Colonic mucosa (tissue), 4 donors: ENCODE data around the gene SPIN1. TPM values are rescaled to one million over a fixed set of nuclear protein-coding genes. Genes with fewer than 3 reads are reported as not detected.
"Not testable (repeated sequence)": the region's sequence is repeated elsewhere in the genome, so short reads cannot be mapped to it uniquely, and the experiment has no call there.

Experiments
- DNase-seq: peaks from one replicate; pipeline ENCODE4 v3.0.0-alpha.2; 2020
- H3K27ac ChIP-seq: fragments of 200-600 bp; one replicate; pipeline ENCODE4 v1.8.0; 2021
- H3K27me3 ChIP-seq: fragments of 200-600 bp; one replicate; pipeline ENCODE4 v1.8.0; 2021
- H3K36me3 ChIP-seq: fragments of 200-600 bp; one replicate; pipeline ENCODE4 v1.8.0; 2021
- H3K4me1 ChIP-seq: fragments of 200-600 bp; one replicate; pipeline ENCODE4 v1.8.0; 2021; ENCODE audit warnings: mild to moderate bottlenecking
- H3K4me3 ChIP-seq: fragments of 200-600 bp; one replicate; pipeline ENCODE4 v1.8.0; 2021
- H3K9ac ChIP-seq, 2 donors: one replicate each; pipeline ENCODE4 v1.7.0; 2013; ENCODE audit warnings: control low read depth in 2 of 2, low read depth in 2 of 2, low read length in 2 of 2
- H3K9me3 ChIP-seq: fragments of 200-600 bp; one replicate; pipeline ENCODE4 v1.8.0; 2021
- intact Hi-C: fragments of 100-400 bp; cut with DNase I; formaldehyde crosslinking; loops from one replicate; pipeline ENCODE4 v1.14.1; 2022
- total RNA-seq, 2 donors: library from RNA; stranded (reverse); fragmentation: NEBNext Ultra II Directional in 1 of 2; extraction: Animal tissue kit (Norgen Biotek cat#: 25700) in 1 of 2; gene quantifications; one replicate each; pipeline ENCODE4 v1.2.1, GENCODE V29; 2021
- TF ChIP-seq, protein P1 (sequence below): fragments of 200-600 bp; IDR thresholded peaks from one replicate; pipeline ENCODE4 v1.8.0; 2022; ENCODE audit warnings: antibody characterized with exemption, mild to moderate bottlenecking
- donor health status: healthy.
- donor health status: DM: no; HTN: no; CAD: no.
- donor health status: DM: no; HTN: no; CAD: no.

Gene SPIN1
- total RNA-seq, 2 donors from 2014 or later, result 51.4 to 68.0 TPM

DNA sequence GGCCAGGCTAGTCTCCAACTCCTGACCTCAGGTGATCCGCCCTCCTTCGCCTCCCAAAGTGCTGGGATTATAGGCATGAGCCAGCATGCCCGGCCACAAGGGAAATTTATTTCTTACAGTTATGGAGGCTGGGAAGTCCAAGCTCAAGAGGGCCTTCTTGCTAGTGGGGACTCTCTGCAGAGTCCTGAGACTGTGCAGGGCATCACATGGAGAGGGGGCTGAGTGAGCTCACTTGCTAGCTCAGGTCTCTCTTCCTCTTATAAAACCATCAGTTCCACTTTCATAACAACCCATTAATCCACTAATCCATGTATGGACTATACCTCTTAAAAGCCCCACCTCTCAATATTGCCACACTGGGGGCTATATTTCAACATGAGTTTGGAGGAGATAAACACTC, 5.1 kb upstream of the SPIN1 start:
- no peaks in the 10 kb centered on the region for H3K36me3 ChIP-seq
- no peak overlapping the region for H3K27ac ChIP-seq
- intact Hi-C loops, result no loop called here
- H3K27me3 ChIP-seq, result no peaks in the 10 kb centered on the region
- H3K9me3 ChIP-seq, result no peaks in the 10 kb centered on the region
- no peak overlapping the region for H3K4me3 ChIP-seq
- H3K9ac ChIP-seq, result no peak overlapping the region
- no peak for DNase-seq
- no peaks in the 10 kb centered on the region for H3K4me1 ChIP-seq
- TF ChIP-seq, protein P1, sequence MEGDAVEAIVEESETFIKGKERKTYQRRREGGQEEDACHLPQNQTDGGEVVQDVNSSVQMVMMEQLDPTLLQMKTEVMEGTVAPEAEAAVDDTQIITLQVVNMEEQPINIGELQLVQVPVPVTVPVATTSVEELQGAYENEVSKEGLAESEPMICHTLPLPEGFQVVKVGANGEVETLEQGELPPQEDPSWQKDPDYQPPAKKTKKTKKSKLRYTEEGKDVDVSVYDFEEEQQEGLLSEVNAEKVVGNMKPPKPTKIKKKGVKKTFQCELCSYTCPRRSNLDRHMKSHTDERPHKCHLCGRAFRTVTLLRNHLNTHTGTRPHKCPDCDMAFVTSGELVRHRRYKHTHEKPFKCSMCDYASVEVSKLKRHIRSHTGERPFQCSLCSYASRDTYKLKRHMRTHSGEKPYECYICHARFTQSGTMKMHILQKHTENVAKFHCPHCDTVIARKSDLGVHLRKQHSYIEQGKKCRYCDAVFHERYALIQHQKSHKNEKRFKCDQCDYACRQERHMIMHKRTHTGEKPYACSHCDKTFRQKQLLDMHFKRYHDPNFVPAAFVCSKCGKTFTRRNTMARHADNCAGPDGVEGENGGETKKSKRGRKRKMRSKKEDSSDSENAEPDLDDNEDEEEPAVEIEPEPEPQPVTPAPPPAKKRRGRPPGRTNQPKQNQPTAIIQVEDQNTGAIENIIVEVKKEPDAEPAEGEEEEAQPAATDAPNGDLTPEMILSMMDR, result no peak

DNA sequence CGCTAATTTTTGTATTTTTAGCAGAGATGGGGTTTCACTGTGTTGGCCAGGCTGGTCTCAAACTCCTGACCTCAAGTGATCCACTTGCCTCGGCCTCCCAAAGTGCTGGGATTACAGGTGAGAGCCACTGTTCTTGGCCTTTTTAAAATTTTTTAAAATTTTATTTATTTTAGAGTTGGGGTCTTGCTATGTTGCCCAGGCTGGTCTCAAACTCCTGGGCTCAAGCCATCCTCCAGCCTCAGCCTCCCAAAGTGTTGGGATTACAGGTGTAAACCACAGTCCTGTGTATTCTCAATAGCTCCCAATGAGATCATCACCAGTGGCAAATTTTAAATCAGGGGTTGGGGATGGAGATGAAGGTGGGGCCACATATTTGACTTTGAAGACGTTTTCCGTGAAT, 2.1 kb upstream of the SPIN1 start:
- H3K36me3 ChIP-seq, DNase-seq, H3K27ac ChIP-seq, H3K27me3 ChIP-seq, intact Hi-C loops, H3K4me3 ChIP-seq, H3K4me1 ChIP-seq, H3K9ac ChIP-seq, H3K9me3 ChIP-seq: not testable (repeated sequence)

DNA sequence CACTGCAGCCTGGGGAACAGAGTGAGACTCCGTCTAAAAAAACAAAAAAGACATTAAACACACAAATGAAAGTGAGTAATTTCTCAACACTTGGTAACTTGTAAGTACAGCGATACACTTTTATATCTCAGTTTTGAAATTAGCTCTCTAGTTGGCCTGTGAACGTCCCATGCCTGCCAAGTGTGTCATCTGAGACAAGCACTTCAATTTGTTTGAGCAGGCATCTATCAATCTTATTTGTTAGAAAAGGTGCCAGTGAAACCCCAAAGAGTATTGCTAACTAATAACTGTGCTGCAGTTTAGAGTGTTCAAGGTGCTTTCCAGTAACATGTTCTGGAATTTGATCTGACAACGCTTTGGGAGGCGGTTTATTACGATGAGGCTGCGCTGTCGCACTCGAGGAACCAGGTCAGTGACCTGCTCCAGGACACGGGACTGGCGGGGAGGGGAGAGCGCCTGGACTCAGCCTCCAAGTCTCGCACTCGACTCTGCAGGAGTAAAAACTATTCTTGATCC, 1.1 kb upstream of the SPIN1 start:
- H3K9me3 ChIP-seq, result no peaks in the 10 kb centered on the region
- H3K36me3 ChIP-seq, result no peaks in the 10 kb centered on the region
- peaks cover 4% of the 10 kb centered on the region for H3K4me1 ChIP-seq
- no peaks in the 10 kb centered on the region for H3K27me3 ChIP-seq
- peak; percentile 76 for DNase-seq
- peak overlapping the region; percentile 79 to 98 for H3K9ac ChIP-seq
- H3K4me3 ChIP-seq, result peak overlapping the region; percentile 85
- H3K27ac ChIP-seq, result peak overlapping the region; percentile 89
- TF ChIP-seq, protein P1, result no peak
- intact Hi-C loops, result no loop called here

DNA sequence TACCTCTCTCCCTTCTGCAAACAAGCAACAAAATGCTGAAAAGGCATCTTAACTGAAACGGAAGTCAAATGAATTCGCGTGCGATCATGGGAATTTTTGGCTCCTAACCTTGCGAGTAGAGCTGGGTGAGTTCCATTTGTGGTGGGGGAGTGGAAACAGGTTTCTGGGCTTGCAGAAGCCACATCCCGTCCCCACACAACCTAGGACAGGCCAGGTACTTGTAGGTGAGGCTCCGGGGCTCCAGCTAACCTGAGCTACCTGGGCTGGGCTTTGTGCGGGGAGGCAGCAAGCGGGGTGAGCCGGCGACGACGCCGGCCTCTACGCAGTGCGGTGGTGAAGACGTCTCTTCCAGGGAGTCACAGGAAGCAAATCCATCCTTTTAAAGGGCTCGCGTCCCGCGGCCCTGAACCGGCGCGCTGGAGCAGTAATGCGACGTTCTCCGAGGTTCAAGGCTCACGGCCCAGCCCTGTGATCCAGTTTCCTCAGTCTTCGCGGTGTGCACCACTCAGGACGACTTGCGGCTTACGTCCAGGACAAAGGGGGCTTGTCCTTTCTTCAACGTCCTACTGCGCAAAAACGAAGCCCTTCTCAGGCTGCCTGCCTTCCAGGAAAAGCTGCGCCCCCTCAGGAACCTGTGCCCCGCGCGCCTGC, 567 bp upstream of the SPIN1 start:
- peak overlapping the region; percentile 89 for H3K27ac ChIP-seq
- peaks cover 4% of the 10 kb centered on the region for H3K4me1 ChIP-seq
- H3K9ac ChIP-seq, result peak overlapping the region; percentile 79 to 98
- TF ChIP-seq, protein P1, result no peak
- peak overlapping the region; percentile 85 for H3K4me3 ChIP-seq
- H3K36me3 ChIP-seq, result no peaks in the 10 kb centered on the region
- intact Hi-C loops, result no loop called here
- H3K27me3 ChIP-seq, result no peaks in the 10 kb centered on the region
- no peaks in the 10 kb centered on the region for H3K9me3 ChIP-seq
- peak; percentile 64 for DNase-seq

DNA sequence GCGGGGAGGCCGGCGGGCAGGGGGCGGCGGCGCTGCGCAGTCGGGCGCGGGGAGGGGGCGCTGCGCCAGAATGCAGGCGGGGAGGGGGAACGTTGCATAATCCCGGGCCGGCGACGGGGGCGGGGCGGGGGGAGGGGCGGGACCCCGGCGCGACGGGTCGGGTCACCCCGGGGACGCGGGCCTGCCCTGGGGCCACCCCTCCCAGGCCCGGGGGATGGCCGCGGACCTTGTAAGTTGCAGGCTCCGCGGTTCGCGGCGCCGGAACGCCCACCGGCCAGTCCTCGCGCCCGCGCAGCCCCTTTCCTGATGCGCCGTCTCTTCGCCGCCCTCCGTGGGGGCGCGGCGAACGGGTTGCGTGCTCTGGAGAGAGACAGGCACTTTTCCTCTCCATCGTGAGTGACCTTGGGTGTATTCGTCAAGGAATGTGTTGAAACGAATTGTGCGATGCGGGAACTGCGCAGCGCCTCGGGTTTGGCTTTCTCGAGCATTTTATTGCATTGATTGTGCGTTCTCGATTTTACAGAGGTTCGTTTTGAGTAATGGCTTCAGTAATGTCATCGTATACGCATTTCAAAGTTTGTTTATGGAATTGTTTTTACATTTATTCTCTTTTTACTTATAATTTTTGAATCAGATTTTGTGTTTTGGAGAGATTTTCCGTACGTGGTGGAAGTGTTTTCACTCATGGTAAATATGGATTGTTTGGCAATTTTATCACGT, 802 bp downstream of the SPIN1 start:
- peak; percentile 61 for DNase-seq
- Histone ChIP-seq H3K36me3 (no peaks in the 10 kb centered on the region), H3K27ac (peak overlapping the region; percentile 94), H3K4me1 (peaks cover 4% of the 10 kb centered on the region), H3K27me3 (no peaks in the 10 kb centered on the region), H3K9me3 (no peaks in the 10 kb centered on the region), H3K9ac (peak overlapping the region; percentile 83 to 90), H3K4me3 (peak overlapping the region; percentile 85)
- TF ChIP-seq, protein P1, result no peak
- intact Hi-C loops, result no loop called here
